ENCODE data around the gene GPR26. TPM values are rescaled to one million over a fixed set of nuclear protein-coding genes. Genes with fewer than 3 reads are reported as not detected.

GPR26 gene
- total RNA-seq, 1 donor from 2014 or later = not detected

DNA sequence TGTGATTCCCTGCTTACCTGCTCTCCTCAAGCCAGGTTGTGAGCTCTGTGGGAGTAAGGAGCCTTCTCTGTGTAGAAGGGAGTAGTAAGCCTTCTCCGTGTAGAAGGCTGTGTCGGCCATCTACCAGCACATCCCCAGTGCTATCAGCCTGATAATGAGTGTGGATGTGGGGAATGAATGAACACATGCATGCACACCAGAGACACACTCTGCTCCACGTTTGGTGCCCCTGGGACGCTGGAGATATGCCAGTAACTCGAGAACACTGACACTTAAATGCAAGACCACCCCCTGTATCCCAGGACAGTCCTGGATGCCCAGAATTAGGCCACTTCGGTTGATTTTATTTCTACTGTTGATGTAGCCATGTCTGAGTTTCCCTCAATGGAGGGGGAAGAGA lies 21.1 kb upstream of the GPR26 start:
- DNase-seq (ENCODE audit: low spot score) (peak; percentile 14), ATAC-seq (no peak)

GRCh38 chr10:123645615-123646014 lies 20.5 kb upstream of the GPR26 start:
- DNase-seq (ENCODE audit: low spot score) = peak; percentile 16
- no peak for ATAC-seq

DNA sequence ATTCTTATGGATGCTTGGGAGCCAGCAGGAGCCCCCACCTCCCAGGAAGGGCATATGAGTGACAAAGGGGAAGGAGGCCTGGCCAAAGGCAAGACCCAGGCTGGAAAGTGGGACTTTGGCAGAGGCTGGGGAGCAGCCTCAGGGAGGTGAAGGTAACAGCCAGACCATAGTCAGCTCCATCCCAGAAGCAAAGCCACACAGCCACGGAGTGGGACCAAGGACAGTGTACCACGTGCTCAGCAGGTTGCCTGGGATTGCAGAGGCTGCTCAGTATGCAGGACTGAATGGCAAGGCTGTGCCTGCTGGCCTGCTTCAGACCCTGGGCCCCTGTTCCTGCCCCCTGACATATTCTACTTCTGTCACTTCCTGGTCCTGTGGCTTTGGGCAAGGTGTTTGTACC lies 17.6 kb upstream of the GPR26 start:
- DNase-seq (ENCODE audit: low spot score) (peak; percentile 19), ATAC-seq (no peak)

DNA sequence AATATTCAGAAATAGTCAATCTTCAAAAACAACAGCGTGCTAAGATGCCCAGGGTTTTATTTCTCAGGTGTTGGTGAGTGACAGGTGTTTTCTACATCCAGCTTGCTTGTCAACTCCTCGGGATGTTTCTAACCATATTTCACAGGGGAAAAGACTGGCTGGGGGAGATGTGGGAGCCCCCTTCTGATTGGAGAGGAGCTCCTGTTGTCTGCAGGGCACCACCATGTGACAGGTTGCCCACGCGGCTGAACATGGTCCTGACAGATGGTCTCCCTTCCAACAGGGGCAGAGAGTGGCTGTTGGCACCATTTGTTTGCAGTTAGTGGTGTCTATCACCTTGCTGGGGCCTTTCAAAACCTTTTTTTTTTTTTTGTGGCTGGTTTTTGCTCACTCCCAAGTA lies 16.5 kb upstream of the GPR26 start:
- DNase-seq (ENCODE audit: low spot score) (no peak), ATAC-seq (no peak)

- DNase-seq (ENCODE audit: low spot score) = peak; percentile 21
- ATAC-seq = no peak
These were observed 14.6 kb upstream of the GPR26 start for GRCh38 chr10:123651421-123652047.

- DNase-seq (ENCODE audit: low spot score) = no peak
- no peak for ATAC-seq
These were observed 10.4 kb upstream of the GPR26 start for GRCh38 chr10:123655751-123656150.

DNA sequence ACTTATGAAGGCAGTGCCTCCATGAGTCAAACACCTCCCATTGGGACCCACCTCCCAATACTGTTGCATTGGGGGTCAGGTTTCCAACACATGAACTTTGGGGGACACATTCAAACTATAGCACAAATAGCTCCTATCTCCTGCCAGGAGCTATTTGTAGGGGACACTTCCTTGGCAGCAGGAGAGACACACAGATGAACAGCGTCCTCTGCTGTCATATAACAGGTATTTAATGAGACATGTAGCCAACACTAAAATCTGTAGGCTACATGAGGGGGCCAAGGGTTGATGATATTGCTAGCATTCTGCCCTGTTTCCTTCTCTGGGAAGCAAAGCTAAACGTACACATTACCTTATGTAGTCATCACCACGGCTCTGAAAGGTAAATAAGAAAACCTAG lies 2.6 kb upstream of the GPR26 start:
- DNase-seq (ENCODE audit: low spot score) = no peak

DNA sequence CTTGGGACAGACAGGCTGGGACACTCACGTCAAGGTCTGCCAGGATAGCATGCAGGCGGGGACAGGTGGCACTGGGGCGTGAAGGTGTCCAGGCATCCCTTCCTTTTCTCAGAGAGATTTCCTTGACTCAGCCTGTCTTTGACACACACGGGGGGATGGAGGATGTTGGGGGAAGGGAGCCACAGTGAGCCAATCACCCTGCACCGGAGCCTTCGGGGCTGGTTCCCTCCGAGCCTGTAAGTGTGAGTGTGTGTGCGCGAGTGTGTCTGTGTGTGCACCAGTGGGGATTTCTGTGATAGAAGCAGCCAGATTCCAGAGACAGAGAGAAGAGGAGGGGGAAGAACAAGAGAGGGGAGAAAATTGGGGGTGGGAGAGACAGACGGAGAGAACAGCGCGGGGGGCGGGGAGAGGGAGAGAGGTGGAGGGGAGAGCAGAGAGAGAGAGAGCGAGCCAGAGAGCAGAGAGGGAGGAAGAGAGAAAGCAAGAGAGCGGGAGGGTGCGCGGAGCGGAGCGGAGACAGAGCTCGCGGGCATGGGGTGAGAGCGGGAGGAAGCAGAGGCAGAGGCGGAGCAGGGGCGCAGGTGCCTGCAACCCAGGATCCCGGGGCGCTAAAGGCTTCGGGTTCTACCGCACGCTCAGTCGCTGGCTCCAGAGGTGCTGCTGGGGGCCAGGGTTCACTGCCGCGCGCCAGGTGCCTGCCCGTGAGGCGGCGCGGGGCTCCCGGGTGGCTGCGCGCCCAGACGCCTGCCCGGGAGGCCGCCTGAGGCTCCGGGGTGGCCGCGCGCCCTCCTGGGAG lies 466 bp upstream of the GPR26 start:
- ATAC-seq = no peak
- DNase-seq (ENCODE audit: low spot score) = no peak

More for the DNA sequence above, 2.6 kb upstream of the GPR26 start:
- no peak for ATAC-seq

- ATAC-seq (no peak), DNase-seq (ENCODE audit: low spot score) (no peak)
These were observed 3.7 kb downstream of the GPR26 start for GRCh38 chr10:123669886-123670285.

DNA sequence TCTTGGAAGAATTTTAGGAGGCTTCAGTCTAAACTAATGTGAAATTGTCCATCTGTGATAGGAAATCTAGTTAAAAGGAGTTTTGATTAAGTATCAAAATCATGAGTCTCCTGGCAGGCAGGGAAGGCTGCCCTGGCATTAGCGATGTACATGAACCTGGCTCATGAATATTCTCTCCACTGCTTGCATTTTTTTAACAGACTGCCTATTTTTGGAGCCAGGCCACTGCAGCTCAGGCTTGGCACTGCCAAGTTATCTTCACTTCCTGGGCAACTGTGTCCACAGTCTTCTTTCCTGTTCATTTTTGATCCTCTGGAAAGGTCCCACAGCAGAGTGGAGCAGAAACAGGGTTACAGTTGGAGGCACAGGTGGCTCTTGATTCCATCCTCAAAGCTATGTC lies 7.0 kb downstream of the GPR26 start:
- ATAC-seq = no peak

DNA sequence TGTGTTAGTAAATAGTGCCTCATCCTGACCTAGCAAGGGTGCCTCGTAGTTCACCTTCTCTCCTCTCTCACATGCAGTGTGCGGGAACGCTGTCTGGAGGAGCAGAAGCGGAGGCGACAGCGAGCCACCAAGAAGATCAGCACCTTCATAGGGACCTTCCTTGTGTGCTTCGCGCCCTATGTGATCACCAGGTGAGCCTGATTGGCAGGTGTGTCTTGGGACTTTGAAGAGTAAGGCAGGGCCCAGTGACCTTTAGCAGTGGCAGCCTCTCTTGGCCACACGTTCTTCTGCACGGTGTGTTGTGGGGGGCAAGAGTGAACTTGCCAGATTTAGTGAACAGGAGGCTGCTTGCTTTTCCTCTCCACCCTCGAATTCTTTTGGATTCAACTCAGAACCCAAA lies 8.6 kb downstream of the GPR26 start:
- ATAC-seq (no peak), DNase-seq (ENCODE audit: low spot score) (no peak)

More for the DNA sequence above, 7.0 kb downstream of the GPR26 start:
- DNase-seq (ENCODE audit: low spot score) = no peak

DNA sequence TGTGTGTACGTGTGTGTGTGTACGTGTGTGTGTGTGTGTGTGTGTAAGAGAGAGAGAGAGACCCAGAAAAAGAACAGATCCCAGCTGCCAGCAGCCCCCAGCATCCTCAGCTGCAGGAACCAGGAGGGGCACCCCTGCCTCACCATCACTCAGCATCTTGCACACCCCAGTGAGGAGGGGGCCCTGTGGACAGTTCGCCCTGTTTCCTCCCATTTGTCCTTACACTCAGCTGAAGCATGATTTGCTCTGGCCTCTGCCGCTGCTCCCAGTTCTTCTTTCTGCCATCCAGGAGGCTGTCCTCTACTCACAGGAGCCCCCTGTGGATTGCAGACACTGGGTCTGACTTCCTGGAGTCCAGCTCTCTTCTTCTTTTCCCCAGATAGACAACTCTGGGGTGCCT lies 9.7 kb downstream of the GPR26 start:
- DNase-seq (ENCODE audit: low spot score) = no peak
- ATAC-seq = no peak

GRCh38 chr10:123677556-123677955 lies 11.4 kb downstream of the GPR26 start:
- no peak for ATAC-seq
- DNase-seq (ENCODE audit: low spot score) = no peak

GRCh38 chr10:123678376-123678775 lies 12.2 kb downstream of the GPR26 start:
- ATAC-seq (no peak), DNase-seq (ENCODE audit: low spot score) (no peak)

GRCh38 chr10:123681285-123681684 lies 15.1 kb downstream of the GPR26 start:
- DNase-seq (ENCODE audit: low spot score) (no peak), ATAC-seq (no peak)

GRCh38 chr10:123682477-123682876 lies 16.3 kb downstream of the GPR26 start:
- DNase-seq (ENCODE audit: low spot score) = no peak
- ATAC-seq = no peak

DNA sequence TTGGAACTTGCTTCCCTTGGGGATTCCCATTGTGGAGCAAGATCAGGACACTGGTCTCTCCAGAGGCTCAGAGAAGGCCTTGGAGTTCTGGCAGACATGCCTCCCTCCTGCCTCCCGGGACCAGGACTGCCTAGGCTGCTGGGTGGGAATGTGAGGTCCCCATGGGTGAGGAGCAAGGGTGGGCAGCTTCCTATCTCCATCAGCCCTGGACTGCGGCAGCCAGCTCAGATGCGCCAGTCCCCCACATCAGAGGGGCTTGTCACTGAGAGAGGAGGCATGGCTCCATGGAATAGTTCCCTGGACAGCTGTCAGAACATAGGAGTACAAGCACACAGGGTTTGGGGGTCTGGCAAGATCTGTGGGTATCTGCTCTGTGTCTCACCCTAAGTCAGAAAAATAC lies 17.3 kb downstream of the GPR26 start:
- DNase-seq (ENCODE audit: low spot score) (no peak), ATAC-seq (no peak)

DNA sequence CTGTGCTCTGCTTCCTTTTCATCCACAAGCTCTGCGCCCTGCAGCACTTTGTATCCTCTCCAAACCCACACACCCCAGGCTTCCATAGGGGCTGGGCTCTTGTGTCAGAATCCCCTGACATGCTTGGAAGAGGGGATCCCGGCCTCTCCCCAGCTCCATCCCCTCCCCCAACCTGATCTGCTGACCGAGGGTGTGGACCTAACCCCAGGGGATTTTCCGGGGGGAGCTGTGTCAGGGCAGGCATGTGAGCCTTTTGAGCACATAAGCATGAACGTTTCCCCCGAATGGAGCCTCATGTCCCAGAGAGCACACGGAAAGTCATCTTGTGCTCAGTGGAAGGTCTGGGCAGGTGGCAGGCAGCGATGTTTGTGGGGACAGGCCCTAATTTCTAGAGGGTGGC lies 17.7 kb downstream of the GPR26 start:
- DNase-seq (ENCODE audit: low spot score) (no peak), ATAC-seq (no peak)

GRCh38 chr10:123685260-123685659 lies 19.1 kb downstream of the GPR26 start:
- ATAC-seq = no peak
- no peak for DNase-seq (ENCODE audit: low spot score)

DNA sequence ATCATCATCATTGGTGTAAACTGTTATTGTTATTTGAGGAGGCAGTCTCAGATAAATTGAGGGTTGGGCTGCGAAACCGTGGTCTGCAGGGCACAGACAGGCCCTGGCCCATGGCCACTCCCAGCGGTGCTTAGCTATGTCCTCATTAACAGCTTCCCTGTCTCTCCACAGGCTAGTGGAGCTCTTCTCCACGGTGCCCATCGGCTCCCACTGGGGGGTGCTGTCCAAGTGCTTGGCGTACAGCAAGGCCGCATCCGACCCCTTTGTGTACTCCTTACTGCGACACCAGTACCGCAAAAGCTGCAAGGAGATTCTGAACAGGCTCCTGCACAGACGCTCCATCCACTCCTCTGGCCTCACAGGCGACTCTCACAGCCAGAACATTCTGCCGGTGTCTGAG lies 21.6 kb downstream of the GPR26 start:
- ATAC-seq (no peak), DNase-seq (ENCODE audit: low spot score) (no peak)

- DNase-seq (ENCODE audit: low spot score) = no peak
- no peak for ATAC-seq
These were observed 23.7 kb downstream of the GPR26 start for GRCh38 chr10:123689880-123690279.

GRCh38 chr10:123703195-123703790 lies 37.1 kb downstream of the GPR26 start:
- DNase-seq (ENCODE audit: low spot score) = no peak
- ATAC-seq = no peak

All from left lobe of liver (tissue), 2 donors.